AG09319 (cell line): ENCODE data around the gene FGA.

Experiments
- DNase-seq: peaks from one replicate; pipeline ENCODE4 v3.0.0-alpha.2; 2010; ENCODE audit warnings: low read depth; ENCODE audit errors: extremely low read depth
- TF ChIP-seq, protein P1 (sequence below): IDR thresholded peaks from 2 replicates; pipeline ENCODE4 v1.5.1; 2011; ENCODE audit warnings: low read depth, mild to moderate bottlenecking, inconsistent platforms, low read length, moderate library complexity

The FGA gene

DNA sequence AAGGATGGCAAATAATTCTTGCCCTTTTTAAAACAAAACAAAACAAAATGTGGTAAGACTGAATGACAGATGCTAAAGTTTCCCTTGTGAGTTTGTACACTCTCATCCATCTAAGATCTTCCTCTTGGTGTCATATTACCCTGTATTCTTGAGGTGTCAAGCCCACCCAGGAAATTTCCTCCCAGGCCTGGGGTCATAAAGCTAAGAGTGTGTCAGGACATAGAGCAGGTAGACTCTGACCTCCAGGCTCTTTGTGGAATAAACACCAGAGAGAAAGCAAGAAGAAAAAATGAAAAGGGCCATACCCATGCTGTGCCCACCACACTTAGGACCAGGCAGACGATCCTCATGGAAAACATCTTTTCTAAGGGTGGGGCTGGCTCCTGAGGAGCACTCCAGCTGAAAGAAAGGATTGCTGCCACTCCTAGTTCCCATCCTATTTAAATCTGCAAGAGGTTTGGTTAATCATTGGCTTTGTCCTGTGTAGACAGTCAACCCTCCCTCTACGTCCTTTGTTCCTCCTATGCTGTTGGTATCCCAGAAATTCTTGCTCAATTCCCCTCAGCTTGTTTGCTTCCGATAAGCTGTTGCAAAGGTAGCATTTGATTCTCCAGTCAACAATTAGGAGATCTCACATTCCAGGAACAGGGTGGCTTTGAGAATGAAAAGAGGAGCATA is at the start of gene FGA:
Gene FGA (minus strand): TSS at position 414 of the 678 bp plus-strand sequence. CDS start 55 bp downstream, at position 359.
- no peak for DNase-seq
- TF ChIP-seq, protein P1, sequence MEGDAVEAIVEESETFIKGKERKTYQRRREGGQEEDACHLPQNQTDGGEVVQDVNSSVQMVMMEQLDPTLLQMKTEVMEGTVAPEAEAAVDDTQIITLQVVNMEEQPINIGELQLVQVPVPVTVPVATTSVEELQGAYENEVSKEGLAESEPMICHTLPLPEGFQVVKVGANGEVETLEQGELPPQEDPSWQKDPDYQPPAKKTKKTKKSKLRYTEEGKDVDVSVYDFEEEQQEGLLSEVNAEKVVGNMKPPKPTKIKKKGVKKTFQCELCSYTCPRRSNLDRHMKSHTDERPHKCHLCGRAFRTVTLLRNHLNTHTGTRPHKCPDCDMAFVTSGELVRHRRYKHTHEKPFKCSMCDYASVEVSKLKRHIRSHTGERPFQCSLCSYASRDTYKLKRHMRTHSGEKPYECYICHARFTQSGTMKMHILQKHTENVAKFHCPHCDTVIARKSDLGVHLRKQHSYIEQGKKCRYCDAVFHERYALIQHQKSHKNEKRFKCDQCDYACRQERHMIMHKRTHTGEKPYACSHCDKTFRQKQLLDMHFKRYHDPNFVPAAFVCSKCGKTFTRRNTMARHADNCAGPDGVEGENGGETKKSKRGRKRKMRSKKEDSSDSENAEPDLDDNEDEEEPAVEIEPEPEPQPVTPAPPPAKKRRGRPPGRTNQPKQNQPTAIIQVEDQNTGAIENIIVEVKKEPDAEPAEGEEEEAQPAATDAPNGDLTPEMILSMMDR, result no peak

GRCh38 chr4:154634058-154634457 is 43.5 kb upstream of the FGA start:
- TF ChIP-seq, protein P1, result no peak
- DNase-seq, result no peak

DNA sequence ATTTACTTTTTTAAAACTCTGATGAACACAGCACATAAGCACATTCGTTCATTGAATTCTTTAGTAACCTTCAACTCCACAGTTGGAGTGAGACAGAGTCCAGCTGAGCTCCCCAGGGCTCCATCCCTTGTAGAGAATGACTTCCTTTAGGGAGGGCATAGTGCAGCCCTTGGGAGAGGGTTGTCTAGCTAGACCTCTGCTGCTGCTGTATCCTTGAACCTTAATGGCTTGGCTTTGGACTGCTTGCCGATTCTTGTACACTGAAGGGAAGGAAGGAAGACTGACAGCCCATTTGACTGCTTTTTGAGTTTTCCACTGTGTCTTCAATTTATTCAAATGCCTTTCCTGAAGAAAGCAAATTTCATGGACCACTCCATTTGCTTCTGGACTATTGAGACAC is 41.3 kb upstream of the FGA start:
- TF ChIP-seq, protein P1, result no peak
- DNase-seq, result no peak

DNA sequence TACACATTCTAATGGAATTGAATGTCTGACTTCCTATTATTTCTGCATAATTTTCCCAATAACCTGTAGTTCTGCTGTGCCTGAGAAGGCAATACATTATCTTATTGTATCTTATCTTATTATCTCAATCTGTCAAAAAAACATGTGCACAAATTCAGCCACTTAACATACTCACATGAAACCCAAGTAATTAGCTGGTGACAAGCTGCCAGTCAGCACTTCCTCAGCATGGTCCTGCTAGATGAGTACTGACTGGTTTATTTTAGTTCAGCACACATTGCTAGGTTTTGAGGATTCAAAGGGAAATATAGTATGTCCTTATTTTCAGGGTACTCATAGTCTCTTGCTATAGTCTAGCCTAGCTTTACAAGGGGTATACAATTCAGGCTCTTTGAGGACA is 39.8 kb upstream of the FGA start:
- no peak for DNase-seq
- TF ChIP-seq, protein P1, result no peak

DNA sequence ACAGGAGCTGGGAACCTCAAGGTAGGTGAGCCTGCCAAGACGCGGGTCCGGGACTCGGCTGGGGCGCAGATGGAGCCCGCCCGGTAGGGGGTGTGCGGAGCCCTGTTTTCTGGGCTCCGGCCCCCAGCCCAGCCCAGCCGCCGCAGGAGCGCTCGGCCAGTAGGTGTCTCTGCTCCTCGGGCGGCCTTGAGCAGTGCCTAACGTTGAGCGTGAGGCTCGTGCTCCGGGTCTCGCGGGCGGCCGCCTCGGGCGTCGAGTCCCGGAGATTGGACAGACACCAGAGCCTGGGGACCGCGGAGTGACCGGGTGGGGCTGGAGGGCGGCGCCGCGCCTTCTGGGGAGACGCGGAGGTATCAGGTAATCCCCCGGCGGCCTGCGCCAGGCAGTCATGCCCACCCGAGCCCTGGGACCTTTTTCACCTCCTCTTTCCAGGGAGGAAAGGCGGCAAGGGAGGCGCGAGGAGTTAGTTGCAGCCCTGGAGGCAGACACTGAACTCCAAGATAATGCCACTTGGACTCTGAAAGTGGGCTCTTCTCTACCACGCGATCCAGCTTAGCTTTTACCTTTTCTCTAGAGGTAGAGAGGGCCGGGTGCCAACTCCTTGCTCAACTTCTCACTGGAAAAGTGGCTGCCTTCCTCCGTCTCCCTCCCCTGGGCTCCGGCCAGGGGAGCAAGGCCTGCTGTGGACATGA is 36.4 kb upstream of the FGA start:
- DNase-seq, result no peak
- TF ChIP-seq, protein P1, result peak; percentile 45

DNA sequence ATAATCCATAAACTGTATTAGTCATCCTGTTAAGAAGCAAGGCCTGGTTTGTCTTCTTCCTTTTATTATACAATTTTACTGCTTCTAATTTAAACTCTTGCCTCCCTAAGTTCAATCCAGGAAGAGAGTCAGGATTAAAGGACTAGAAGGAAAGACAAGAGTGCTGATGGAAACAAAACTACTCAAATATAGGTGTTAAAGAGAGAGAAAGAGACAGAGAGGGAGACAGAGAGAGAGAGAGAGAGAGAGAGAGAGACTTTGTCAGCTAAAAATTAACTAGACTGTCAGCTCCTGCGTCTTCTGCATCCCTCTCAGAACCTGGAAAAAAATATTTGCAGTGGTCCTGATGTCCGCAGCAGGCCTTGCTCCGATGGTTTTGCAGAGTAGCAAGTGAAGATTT is 35.4 kb upstream of the FGA start:
- TF ChIP-seq, protein P1, result no peak
- no peak for DNase-seq

GRCh38 chr4:154623995-154624394 is 33.5 kb upstream of the FGA start:
- DNase-seq, result no peak
- TF ChIP-seq, protein P1, result no peak
